Skin of body (tissue), 2 donors: ENCODE data around the gene OR2D3. TPM values are rescaled to one million over a fixed set of nuclear protein-coding genes. Genes with fewer than 3 reads are reported as not detected.
A peak's percentile ranks its signal among the peaks of the same experiment; 100 is the strongest.
"Not testable (repeated sequence)": the region's sequence is repeated elsewhere in the genome, so short reads cannot be mapped to it uniquely, and the experiment has no call there.

Experiments used
- DNase-seq: peaks from one replicate; lab custom pipeline; 2025; lab: John Stamatoyannopoulos, UW
- total RNA-seq: library from RNA; depleted of rRNA; stranded (reverse); fragments of >200 nt; gene quantifications from one replicate; pipeline ENCODE4 v1.2.3, GENCODE V29; 2014

OR2D3 gene, protein sequence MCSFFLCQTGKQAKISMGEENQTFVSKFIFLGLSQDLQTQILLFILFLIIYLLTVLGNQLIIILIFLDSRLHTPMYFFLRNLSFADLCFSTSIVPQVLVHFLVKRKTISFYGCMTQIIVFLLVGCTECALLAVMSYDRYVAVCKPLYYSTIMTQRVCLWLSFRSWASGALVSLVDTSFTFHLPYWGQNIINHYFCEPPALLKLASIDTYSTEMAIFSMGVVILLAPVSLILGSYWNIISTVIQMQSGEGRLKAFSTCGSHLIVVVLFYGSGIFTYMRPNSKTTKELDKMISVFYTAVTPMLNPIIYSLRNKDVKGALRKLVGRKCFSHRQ
- total RNA-seq, result not detected

DNA sequence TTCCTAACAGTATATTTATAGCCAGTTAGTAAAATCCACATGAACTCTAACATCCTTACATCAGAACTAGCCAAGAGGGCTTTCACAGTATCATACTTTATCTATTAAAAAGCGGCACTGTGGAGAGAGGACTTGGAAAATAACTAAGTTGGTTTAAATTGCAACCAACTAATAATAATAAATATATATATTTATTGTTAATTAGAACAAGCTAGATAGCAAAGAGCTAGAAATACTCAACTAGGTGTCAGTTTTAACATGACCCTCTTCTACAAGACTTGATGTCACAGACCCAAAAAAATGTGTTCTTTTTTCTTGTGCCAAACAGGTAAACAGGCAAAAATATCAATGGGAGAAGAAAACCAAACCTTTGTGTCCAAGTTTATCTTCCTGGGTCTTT, at the start of gene OR2D3:
Gene OR2D3 (plus strand): TSS at position 301 of the 400 bp plus-strand sequence. CDS start 0 bp downstream, at position 301.
- no peak for DNase-seq

DNA sequence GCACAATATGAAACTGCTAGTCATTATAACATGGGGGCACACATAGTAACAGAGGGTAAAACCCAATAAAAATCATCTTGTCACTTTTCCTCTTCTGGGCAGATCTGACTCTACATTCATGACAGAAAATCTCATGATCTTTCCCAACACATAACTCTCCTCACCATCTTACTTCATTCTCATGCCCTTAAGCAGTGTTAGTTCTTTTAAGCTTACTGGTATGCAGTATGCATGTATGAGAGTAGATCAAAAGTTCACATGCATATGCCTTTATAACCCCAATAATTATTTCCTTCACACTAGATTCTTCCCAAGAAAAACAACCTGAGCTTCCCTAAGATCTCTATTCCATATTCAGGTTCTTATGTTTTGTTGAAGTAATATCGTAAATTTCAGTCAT, 49.5 kb upstream of the OR2D3 start:
- DNase-seq, result no peak

DNA sequence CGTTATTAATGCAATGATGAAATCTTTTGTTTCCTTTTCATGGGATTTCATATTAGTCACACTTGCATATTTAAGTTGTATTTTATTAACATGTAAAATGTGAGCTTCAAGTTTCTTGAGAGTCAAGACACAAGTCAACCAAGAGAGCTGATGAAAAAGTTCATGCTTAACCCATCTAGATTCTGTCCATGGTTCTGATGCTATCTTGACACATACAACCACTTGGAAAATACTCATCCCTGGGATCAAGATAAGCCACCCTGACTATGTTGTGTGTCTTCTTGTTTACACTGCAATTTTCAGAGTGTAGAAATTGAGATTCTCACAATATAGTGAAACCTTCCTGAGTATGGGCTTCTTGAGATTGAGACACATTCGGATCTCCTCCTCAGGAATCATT, 45.0 kb upstream of the OR2D3 start:
- DNase-seq, result no peak

DNA sequence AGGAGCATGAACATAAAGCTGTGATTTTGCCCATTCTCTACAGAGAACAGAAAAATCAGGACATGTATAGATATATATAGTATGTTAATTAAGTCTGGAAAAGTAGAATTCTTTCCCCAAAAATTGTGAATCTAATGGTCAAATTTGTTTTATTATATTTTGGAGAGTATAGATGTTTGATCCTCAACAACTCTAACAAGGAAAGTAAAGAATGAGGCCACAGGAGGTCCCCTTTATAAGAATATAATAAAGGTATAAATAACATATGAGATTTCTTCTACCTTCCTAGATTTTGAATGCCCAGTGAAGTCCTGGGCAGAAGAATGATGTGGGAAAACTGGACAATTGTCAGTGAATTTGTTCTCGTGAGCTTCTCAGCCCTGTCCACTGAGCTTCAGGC, 44.5 kb upstream of the OR2D3 start, which contains the start of gene OR10A4:
Gene OR10A4 (plus strand): TSS at position 301 of the 400 bp plus-strand sequence. CDS start 23 bp downstream, at position 324.
- no peak for DNase-seq

DNA sequence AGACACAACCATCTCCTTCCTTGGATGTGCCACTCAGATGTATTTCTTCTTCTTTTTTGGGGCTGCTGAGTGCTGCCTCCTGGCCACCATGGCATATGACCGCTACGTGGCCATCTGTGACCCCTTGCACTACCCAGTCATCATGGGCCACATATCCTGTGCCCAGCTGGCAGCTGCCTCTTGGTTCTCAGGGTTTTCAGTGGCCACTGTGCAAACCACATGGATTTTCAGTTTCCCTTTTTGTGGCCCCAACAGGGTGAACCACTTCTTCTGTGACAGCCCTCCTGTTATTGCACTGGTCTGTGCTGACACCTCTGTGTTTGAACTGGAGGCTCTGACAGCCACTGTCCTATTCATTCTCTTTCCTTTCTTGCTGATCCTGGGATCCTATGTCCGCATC, 43.9 kb upstream of the OR2D3 start:
- DNase-seq, result no peak

DNA sequence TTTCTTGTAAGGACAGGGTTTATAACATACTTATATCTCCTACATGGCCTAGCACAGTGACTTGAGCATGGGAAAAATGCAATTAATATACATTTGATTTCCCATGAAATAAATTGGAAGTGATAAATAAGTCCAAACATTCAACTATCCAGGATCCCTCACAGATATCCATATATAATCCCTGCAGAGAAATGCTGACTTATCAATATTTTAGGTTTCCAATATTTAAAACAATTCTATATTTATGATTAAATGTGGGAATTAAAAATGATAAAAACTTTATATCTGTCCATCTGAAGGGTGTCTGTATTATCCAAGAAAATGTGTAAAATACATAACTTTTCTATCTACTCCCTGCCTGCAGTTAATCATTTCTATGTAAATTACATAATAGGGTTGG, 38.1 kb upstream of the OR2D3 start:
- no peak for DNase-seq

DNA sequence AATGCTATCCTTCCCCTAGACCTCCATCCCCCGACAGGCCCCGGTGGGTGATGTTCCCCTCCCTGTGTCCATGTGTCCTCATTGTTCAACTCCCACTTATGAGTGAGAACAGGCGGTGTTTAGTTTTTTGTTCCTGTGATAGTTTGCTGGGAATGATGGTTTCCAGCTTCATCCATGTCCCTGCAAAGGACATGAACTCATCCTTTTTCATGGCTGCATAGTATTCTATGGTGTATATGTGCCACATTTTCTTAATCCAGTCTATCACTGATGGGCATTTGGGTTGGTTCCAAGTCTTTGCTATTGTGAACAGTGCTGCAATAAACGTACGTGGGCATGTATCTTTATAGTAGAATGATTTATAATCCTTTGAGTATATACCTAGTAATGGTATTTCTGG, 33.1 kb upstream of the OR2D3 start:
- DNase-seq, result not testable (repeated sequence)

DNA sequence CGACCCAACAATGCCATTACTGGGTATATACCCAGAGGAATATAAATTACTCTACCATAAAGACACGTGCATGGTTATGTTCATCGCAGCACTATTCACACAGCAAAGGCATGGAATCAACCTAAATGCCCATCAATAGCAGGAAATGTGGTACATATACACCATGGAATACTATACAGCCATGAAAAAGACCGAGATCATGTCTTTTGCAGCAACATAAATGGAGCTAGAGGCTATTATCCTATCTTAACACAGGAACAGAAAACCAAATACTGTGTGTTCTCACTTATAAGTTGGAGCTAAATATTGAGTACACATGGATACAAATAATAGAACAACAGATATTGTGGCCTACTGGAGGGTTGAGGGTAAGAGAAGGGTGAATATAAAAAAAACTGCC, 32.0 kb upstream of the OR2D3 start:
- no peak for DNase-seq

DNA sequence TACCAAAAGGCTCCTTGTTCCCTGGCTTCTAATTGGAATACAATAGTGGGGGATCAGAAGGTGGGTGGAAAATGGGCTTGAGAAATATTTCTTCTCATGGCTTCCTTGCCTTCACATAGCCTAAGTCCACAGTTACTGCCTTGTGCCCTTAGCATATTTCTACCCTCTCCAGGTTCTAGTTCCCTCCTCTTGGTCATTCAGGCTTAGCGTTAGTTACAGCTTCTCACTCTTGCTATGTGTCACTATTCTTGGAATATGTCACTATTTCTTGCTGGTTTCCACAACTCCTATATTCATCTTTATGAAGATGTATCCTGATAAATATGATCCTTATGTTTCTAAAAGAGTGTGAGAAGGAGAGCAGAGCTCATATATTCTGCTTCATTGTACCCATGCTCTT, 31.0 kb upstream of the OR2D3 start:
- no peak for DNase-seq

DNA sequence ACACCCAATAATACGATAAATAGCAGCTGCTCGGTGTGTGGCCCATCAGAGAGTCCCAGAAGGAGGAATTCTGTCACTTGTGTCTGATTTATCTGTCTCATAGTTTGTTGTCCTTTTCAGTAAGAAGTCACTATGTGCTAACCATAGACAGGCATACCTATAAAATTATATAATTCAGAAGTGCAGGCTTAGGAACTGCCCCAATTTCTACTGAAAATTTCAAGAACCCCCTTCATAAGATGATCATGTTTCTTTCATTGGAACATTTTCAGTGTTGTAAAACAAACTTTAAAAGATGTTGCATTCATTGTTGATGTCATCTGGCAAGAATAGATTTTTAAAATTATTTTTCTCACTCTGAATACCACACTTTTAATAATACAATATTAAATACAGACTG, 28.4 kb upstream of the OR2D3 start, which contains the start of gene OR2D2:
Gene OR2D2 (minus strand): TSS at position 101 of the 400 bp plus-strand sequence. CDS start 0 bp downstream, at position 101.
- DNase-seq, result no peak

DNA sequence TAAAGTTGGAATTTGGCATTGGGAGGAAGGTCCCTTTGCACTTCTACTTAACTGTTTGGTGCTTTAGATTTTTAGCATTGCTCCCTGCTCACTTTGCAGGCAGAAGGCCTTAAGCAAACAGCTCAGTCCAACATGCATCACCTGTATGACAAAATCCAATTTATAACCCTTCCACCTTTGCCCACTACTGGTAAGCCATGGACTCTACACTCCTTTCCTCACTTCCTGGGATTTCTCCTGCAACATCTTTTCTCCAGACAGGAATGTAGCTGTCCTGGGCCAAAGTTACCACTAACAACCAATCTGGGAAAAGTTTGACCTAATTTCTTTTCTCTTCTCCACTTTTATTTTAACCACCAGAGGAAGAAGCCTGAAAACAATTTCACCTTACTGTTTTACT, 26.7 kb upstream of the OR2D3 start:
- DNase-seq, result no peak

DNA sequence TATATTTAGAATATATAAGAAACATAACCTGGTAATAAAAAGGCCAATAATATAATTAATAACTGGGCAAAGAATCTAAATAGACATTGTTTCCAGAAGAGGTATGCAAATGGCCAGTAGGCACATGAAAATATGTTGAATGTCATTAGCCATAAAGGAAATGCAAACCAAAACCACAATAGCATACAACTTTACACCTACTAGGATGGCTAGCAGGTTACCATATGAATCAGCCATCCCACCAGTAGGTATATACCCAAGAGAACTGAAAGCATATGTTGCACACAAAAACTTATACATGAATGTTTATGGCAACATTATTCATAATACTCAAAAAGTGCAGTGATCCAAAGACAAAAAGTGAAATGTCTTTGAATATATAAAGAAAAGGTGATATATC, 25.8 kb upstream of the OR2D3 start:
- no peak for DNase-seq

DNA sequence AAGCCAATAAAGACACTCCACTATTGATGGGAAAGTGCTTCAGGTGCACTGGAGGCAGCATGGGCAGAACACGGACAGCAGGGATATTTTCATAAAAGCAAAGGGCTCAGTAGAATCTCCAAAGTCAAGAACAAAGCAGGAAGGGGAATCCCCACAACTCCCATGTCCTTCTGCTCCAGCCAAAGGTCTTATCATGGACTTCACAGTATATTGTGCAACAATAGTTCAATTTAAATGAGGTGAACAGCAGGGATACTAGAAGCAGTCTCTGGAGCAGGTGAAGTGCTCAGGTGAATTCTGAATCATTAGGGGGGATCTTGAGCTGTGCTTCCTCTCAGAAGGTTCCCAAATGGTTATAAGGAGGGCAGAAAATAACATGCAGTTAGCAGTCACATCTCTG, 21.9 kb upstream of the OR2D3 start:
- no peak for DNase-seq

DNA sequence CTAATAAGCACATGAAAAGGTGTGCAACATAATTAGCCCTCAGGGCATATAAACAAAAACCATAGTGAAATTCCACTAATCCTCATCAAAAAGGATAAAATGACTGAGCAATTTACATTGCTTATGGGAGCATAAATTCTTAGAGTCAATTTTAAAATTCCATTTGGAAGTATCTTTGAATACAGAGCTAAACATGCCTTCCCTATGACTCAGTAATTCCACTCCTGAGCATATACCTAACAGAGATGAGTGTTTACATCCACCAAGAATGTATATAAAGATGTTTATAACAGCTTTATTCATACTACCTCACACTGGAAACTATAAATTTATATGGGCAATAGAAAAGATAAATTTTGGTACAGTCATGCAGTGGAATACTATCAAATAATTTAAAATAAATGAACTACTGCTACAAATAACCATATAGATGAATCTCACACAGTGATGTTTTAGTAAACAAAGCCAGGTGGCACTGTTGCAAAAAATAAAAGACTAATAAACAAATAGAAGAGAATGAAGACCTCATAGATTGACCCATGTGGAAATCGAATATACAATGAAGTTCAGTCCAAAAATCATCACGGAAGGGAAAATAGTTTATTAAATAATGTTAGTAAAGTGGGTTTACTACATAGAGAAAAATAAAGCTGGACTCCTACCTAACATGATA, 20.3 kb upstream of the OR2D3 start:
- no peak for DNase-seq

DNA sequence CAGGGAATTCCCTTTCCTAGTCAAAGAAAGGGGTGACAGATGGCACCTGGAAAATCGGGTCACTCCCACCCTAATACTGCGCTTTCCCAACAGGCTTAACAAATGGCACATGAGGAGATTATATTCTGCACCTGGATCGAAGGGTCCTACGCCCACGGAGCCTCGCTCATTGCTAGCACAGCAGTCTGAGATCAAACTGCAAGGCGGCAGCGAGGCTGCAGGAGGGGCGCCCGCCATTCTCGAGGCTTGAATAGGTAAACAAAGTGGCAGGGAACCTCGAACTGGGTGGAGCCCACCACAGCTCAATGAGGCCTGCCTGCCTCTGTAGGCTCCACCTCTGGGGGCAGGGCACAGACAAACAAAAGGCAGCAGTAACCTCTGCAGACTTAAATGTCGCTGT, 16.0 kb upstream of the OR2D3 start:
- DNase-seq, result not testable (repeated sequence)

DNA sequence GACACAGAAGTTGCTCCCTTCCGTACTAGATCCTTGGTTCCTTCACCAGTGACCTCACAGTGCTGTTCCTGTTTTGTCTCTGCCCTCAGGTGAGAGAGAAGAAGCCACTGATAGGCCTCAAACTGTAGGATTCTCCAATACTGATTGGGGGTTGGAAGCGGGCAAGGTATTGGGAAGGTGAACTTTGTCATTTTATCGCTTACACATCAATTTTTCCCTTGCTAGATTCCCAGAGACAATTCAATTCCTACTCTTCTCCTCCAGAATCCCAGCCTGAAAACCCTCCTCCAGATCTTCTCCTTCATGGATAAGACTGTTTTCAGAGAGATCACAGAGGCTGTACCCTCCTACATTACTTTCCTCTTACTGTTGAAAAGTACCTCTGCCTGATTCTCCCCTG, 9.4 kb upstream of the OR2D3 start:
- no peak for DNase-seq

DNA sequence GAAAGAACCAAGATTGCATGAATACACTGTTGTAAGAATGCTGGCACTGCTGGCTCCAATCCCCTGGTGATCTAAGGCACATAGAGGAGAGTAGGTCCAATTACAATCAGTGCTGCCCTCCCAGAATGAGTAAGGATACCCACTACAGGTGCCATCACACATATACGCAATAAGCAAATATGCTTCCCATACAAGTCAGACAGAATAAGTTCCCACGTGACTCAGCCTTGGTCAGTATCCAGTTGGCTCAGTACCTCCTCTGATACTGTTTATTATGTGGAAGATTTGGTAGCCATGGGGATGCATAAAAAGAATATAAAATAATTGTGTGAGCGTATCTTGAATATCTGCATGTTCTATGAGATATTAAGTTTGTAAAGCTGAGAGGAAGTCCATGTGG, 8.9 kb upstream of the OR2D3 start:
- no peak for DNase-seq

DNA sequence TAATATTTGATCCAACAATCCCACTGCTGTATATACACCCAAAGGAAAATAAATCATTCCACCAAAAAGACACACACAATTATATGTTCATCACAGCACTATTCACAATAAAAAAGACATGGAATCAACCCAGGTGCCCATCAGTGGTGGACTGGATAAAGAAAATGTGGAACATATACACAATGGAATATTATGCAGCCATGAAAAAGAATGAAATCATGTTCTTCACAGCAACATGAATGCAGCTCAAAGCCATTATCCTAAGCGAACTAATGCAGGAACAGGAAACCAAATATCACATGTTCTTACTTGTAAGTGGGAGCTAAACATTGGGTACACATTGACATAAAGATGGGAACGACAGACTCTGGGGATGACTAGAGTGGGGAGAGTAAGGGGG, 1.1 kb upstream of the OR2D3 start:
- no peak for DNase-seq

DNA sequence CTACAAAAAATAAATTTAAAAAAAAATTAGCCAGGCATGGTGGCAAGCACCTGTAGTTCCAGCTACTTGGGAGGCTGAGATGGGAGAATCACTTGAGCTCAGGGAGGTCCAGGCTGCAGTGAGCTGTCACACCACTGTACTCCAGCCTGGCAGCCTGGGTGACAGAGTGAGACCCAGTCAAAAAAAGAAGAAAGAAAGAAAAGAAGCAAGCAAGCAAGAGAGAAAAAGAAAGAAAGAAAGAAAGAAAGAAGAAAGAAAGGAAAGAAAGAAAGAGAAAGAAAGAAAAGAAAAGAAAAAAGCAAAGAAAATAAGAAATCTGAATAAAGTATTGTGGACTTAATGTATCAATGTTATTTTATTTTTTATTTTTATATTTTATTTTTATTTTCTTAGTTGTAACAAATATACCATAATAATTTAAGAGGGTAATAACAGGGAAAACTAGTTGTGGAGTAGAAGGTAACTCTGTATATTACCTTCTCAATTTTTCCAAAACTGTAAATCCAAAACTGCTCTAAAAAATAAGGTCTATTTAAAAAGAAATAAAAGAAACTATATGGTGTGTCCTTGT, 4.3 kb downstream of the OR2D3 start:
- no peak for DNase-seq

DNA sequence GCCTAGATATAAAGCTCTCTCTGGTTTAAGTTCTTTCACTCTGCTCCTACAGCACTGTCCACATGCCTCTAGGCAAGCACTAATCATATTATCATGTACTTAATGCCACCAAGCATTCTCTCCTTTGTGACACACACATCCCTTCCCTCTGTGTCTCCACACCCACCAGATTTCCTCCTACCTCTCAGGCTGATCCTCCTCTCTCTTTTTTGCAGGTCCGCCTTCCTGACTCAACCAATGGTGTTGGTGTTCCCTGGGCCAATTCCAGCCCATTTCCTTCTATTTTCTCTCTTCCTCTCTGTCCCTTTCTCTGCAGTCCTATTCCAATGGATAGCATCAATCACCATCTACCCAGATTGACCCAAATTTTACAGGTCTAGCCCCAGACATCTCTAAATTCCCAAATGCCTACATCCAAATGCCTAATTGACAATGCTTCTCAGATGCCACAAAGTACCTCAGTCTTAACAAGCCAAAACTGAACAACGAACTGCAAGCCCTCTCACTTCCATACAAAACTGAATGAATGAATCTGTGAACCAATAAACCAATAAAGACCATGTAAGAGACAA, 4.9 kb downstream of the OR2D3 start:
- no peak for DNase-seq

DNA sequence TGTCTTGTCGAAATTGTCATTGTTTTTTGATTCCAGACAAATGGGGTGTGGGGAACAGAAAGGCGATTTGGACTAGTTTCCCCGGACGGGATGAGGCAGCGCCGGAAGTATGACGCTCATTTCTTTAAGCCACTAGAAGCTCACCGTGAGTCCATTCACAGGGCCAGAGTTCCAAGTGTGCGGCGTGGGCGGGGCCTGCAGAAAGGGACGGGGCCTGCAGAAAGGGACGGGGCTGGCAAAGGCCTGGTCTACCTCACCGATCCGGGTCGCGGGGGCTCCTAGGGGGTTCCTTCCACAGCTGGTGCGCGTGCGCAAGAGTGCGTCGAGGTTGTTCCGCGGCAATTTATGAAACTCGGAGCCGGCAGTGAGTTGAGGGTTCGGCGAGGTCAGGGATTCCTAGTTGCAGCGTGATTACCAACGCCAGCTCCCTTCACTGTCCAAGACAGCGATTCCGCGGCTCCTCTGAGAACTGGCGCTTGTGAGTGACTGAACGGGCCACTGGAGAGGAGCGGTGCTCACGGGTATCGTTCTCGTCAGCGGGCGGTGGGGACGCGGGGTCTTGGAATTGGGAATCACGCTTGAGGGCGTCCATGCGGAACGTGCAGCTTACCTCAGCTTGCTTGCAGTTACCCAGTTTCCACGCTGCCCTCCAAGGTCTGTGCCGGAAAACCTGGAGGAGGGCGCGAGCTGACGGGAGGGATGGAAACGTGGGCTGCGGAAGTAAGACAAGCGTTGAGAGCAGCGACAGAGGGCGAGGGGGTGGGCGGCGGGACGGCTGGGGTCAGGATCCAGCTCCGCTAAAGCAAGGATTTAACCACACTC, 5.6 kb downstream of the OR2D3 start, which contains the start of gene ZNF215:
Gene ZNF215 (plus strand): TSS at position 219 of the 822 bp plus-strand sequence. CDS start 5,847 bp downstream, outside the sequence.
- peak; percentile 56 for DNase-seq
